ENCODE data around the gene NECTIN4. TPM values are rescaled to one million over a fixed set of nuclear protein-coding genes. Genes with fewer than 3 reads are reported as not detected.

The NECTIN4 gene
- total RNA-seq, 2 experiments from 2014 or later: not detected

DNA sequence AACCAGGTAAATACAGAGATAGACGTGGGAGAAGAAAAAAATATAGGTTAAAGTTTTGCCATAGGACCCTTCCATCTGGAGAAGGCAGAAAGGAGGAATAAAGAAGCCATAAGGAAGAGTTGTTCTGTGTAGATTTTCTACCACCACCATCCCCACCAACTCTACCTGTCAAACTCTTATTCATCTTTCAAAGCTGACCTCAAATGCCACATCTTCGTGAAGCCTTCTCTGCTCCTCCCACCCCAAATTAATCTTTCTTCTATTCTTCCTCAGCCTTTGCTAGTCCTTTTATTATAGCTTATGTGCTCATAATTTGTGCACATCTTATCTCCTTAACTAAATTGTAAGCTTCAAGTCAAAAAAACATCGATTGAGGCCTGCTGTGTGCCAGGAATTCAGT is 1.3 kb upstream of the NECTIN4 start:
- Histone ChIP-seq H3K79me2 (ENCODE audit: insufficient read depth, low read depth, low read length) (no peaks in the 10 kb centered on the region), H3K9me3 (ENCODE audit: low read length) (no peaks in the 10 kb centered on the region), H4K20me1 (ENCODE audit: insufficient read depth, low read length) (no peaks in the 10 kb centered on the region), H2AFZ (ENCODE audit: low read length) (no peak overlapping the region), H3K27ac (ENCODE audit: low read depth, low read length, poor library complexity, severe bottlenecking) (no peak overlapping the region), H3K4me3 (ENCODE audit: low read depth, low read length, poor library complexity, severe bottlenecking) (no peak overlapping the region), H3K36me3 (ENCODE audit: insufficient read depth, low read length) (no peaks in the 10 kb centered on the region), H3K4me2 (ENCODE audit: low read length) (no peak overlapping the region), H3K9me2 (ENCODE audit: insufficient read depth, low read length) (no peaks in the 10 kb centered on the region), H3K4me1 (ENCODE audit: insufficient read depth, low read length, poor library complexity, severe bottlenecking) (no peaks in the 10 kb centered on the region)
- TF ChIP-seq EZH2phosphoT487 (IDR thresholded peaks at IDR 0.05; ENCODE audit: borderline replicate concordance, low read depth, low read length): no peak
- TF ChIP-seq CTCF (conservative IDR thresholded peaks at IDR 0.05; ENCODE audit: low read length): no peak
- ChIA-PET CTCF (ENCODE audit: unreplicated experiment) (no interaction called here), POLR2A (no interaction called here)
- DNase-seq (ENCODE audit: low spot score): no peak
- no TSS peak for BruUV-seq (replicated peaks)
- intact Hi-C loops (cut with micrococcal nuclease; ENCODE audit: unreplicated experiment): loop anchor here (10.0 kb wide), 1 partner anchor 256 kb away; no protein-coding TSS in a partner anchor

- intact Hi-C loops (cut with micrococcal nuclease; ENCODE audit: unreplicated experiment): loop anchor here (10.0 kb wide), 1 partner anchor 255 kb away; no protein-coding TSS in a partner anchor
- Histone ChIP-seq H3K79me2 (ENCODE audit: insufficient read depth, low read depth, low read length) (no peaks in the 10 kb centered on the region), H3K9me3 (ENCODE audit: low read length) (no peaks in the 10 kb centered on the region), H4K20me1 (ENCODE audit: insufficient read depth, low read length) (no peaks in the 10 kb centered on the region), H3K4me3 (ENCODE audit: low read depth, low read length, poor library complexity, severe bottlenecking) (no peak overlapping the region), H3K27ac (ENCODE audit: low read depth, low read length, poor library complexity, severe bottlenecking) (no peak overlapping the region), H3K4me2 (ENCODE audit: low read length) (no peak overlapping the region), H3K4me1 (ENCODE audit: insufficient read depth, low read length, poor library complexity, severe bottlenecking) (no peaks in the 10 kb centered on the region), H3K9me2 (ENCODE audit: insufficient read depth, low read length) (no peaks in the 10 kb centered on the region), H3K36me3 (ENCODE audit: insufficient read depth, low read length) (no peaks in the 10 kb centered on the region), H2AFZ (ENCODE audit: low read length) (no peak overlapping the region)
- TF ChIP-seq CTCF (conservative IDR thresholded peaks at IDR 0.05; ENCODE audit: low read length) (no peak), EZH2phosphoT487 (IDR thresholded peaks at IDR 0.05; ENCODE audit: borderline replicate concordance, low read depth, low read length) (no peak)
- no peak for DNase-seq (ENCODE audit: low spot score)
- ChIA-PET POLR2A (no interaction called here), CTCF (ENCODE audit: unreplicated experiment) (no interaction called here)
- no TSS peak for BruUV-seq (replicated peaks)
These were observed 580 bp upstream of the NECTIN4 start for GRCh38 chr1:161089938-161090337.

- H3K4me3 ChIP-seq (ENCODE audit: low read depth, low read length, poor library complexity, severe bottlenecking): no peak overlapping the region
- H3K36me3 ChIP-seq (ENCODE audit: insufficient read depth, low read length): no peaks in the 10 kb centered on the region
- POLR2A ChIA-PET: interaction anchor here (0.6 kb wide), 1 partner anchor 52 kb away, joined by 3 read pairs; no protein-coding TSS in a partner anchor
- no TSS peak for BruUV-seq (replicated peaks)
- H3K4me1 ChIP-seq (ENCODE audit: insufficient read depth, low read length, poor library complexity, severe bottlenecking): no peaks in the 10 kb centered on the region
- no peaks in the 10 kb centered on the region for H3K9me2 ChIP-seq (ENCODE audit: insufficient read depth, low read length)
- H3K4me2 ChIP-seq (ENCODE audit: low read length): no peak overlapping the region
- TF ChIP-seq EZH2phosphoT487 (IDR thresholded peaks at IDR 0.05; ENCODE audit: borderline replicate concordance, low read depth, low read length) (no peak), CTCF (conservative IDR thresholded peaks at IDR 0.05; ENCODE audit: low read length) (no peak)
- H3K79me2 ChIP-seq (ENCODE audit: insufficient read depth, low read depth, low read length): no peaks in the 10 kb centered on the region
- CTCF ChIA-PET (ENCODE audit: unreplicated experiment): no interaction called here
- no peak for DNase-seq (ENCODE audit: low spot score)
- no peak overlapping the region for H2AFZ ChIP-seq (ENCODE audit: low read length)
- no peaks in the 10 kb centered on the region for H3K9me3 ChIP-seq (ENCODE audit: low read length)
- intact Hi-C loops (cut with micrococcal nuclease; ENCODE audit: unreplicated experiment): no loop called here
- no peaks in the 10 kb centered on the region for H4K20me1 ChIP-seq (ENCODE audit: insufficient read depth, low read length)
- H3K27ac ChIP-seq (ENCODE audit: low read depth, low read length, poor library complexity, severe bottlenecking): no peak overlapping the region
These were observed 709 bp downstream of the NECTIN4 start for GRCh38 chr1:161088587-161089110.
